Skeletal muscle satellite cell (primary cell): ENCODE measurements around the gene CASZ1.

ENCODE experiments used
- H3K27me3 ChIP-seq: 2 replicates; pipeline ENCODE4 v1.7.0; 2013; ENCODE audit warnings: low read length; ENCODE audit not compliant: control insufficient read depth, insufficient read depth
- H3K36me3 ChIP-seq: 2 replicates; pipeline ENCODE4 v1.7.0; 2013; ENCODE audit warnings: mild to moderate bottlenecking, control low read depth, low read length; ENCODE audit not compliant: insufficient read depth
- H3K4me1 ChIP-seq: 2 replicates; pipeline ENCODE4 v1.7.0; 2013; ENCODE audit warnings: low read length; ENCODE audit not compliant: control insufficient read depth, insufficient read depth
- H3K4me2 ChIP-seq: 2 replicates; pipeline ENCODE4 v1.7.0; 2013; ENCODE audit warnings: mild to moderate bottlenecking, low read length
- H3K4me3 ChIP-seq: 2 replicates; pipeline ENCODE4 v1.7.0; 2013; ENCODE audit warnings: low read length
- H3K9ac ChIP-seq: 2 replicates; pipeline ENCODE4 v1.7.0; 2013; ENCODE audit warnings: mild to moderate bottlenecking, low read depth, low read length, moderate library complexity
- H3K9me3 ChIP-seq: replicated peaks from 2 replicates; pipeline ENCODE4 v1.7.0; 2013; ENCODE audit warnings: mild to moderate bottlenecking, control low read depth, low read length

Gene CASZ1

GRCh38 chr1:10682449-10683309 is 113.8 kb downstream of the CASZ1 start:
- Histone ChIP-seq H3K9ac (no peak overlapping the region), H3K27me3 (peaks cover 6% of the 10 kb centered on the region), H3K36me3 (no peaks in the 10 kb centered on the region), H3K9me3 (no peaks in the 10 kb centered on the region), H3K4me1 (peaks cover 6% of the 10 kb centered on the region), H3K4me3 (no peak overlapping the region), H3K4me2 (no peak overlapping the region)

DNA sequence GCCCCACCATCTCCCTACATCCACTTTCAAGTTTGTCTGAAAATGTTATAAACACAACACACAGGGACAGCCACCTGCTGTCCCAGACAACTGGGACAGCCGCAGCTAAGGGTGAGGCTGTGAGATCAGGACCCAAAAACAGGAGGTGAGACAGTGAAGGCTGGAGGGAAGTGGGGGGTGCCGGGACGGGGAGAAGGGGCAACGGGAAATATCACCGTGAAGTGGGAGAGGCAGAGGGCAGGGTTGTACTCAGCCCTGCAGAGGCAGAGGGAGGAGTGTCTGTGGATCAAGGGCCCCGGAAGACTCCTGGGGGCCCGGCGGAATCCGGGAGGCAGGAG is 114.4 kb downstream of the CASZ1 start:
- H3K4me3 ChIP-seq: no peak overlapping the region
- no peaks in the 10 kb centered on the region for H3K36me3 ChIP-seq
- H3K4me1 ChIP-seq: peaks cover 6% of the 10 kb centered on the region
- H3K9ac ChIP-seq: no peak overlapping the region
- H3K9me3 ChIP-seq: no peaks in the 10 kb centered on the region
- peaks cover 6% of the 10 kb centered on the region for H3K27me3 ChIP-seq
- H3K4me2 ChIP-seq: no peak overlapping the region

DNA sequence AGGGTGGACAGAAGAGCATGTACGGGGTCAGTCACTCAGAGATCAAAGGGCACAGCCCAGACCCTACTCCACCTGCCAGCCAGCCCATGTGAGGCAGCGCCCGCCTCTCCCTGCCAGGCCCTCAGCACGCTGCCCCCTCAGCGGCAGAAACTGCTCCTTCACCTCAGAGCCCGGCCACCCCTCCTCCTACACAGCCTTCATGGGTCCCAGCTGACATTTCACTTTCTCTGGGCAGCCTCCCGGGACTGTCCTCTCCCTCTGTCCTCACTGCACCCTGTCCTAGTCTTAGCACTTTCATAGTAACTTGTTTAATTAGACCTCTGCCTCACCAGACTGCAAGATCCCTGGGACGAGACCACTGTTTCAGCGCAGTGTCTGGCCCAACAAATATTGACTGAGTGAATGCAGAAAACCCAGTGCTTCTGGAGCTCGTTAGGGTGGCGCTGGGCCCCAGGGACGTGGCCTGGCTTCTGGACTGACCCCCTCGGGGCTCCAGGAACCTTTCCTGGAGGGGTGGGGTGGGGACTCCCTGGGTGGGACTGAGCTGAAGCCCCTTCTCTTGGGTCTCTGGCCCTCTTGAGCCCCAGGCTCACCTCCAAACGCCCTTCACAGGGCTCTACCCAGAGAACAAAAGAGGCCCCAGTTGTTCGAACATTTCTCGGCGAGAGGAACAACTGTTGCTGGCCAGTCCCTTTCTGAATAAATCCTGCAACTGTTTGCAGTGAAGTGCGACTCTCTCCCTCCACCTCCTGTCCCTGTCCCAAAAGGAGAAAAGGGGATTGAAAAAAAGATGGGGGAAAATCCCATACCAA is 114.9 kb downstream of the CASZ1 start:
- Histone ChIP-seq H3K9me3 (no peaks in the 10 kb centered on the region), H3K4me1 (peaks cover 6% of the 10 kb centered on the region), H3K4me2 (no peak overlapping the region), H3K36me3 (no peaks in the 10 kb centered on the region), H3K9ac (no peak overlapping the region), H3K27me3 (peaks cover 6% of the 10 kb centered on the region), H3K4me3 (no peak overlapping the region)

DNA sequence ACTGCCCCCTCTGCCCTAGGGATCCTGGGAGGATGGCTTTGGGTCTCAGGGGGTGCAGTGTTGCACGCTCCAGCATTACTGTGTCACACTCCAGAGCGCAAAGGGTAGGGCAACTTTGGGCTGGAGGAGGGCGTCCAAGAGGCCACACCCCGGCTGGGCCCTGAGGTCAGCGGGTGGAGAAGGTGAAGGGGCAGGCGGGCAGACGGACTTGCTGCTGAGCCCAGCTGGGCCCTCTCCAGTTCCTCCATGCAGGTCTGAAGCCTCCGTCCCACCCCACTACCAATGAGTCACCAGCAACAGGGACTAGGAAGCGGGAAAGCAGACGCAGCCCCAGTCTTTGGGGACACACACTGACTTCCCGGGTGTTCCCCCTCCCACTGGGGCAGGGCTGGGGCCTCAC is 116.0 kb downstream of the CASZ1 start:
- H3K4me3 ChIP-seq: no peak overlapping the region
- H3K9me3 ChIP-seq: no peaks in the 10 kb centered on the region
- no peak overlapping the region for H3K9ac ChIP-seq
- H3K4me2 ChIP-seq: no peak overlapping the region
- no peaks in the 10 kb centered on the region for H3K36me3 ChIP-seq
- peaks cover 6% of the 10 kb centered on the region for H3K27me3 ChIP-seq
- peaks cover 3% of the 10 kb centered on the region for H3K4me1 ChIP-seq

DNA sequence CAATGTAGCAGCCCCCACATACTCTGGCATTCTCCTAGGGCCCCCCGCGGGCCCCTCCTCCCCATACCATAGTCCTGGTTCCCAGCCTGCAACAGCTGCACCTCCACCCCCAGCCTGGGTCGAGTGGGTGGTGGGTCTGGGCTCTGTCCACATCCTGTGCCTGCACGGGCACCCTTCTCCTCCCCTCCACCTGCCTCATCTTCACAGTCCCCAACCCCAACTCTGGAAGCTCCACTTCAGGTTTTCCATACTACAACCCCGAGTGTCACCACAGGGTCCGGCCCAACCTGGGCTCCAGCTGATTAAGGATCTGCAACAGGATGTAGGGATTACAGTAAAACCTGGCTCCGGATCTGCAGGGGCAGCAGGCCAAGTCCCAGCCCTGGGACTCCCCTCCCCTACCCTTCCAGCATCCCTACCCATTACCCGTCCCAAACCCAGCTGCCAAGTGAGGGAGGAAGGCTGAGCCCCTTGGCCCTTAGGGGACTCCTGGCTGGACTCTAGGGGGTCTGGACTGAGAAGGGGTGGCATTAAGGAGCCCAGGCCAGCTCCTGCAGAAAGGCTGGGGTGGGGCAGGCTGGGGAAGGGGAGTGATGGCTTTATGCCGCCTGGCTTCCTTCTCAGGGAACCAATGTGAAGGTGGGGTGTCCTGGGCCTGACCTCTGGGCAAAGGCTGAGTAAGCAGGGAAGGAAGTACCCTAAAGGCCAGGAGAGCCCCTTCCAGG is 116.8 kb downstream of the CASZ1 start:
- H3K4me2 ChIP-seq: no peak overlapping the region
- H3K4me1 ChIP-seq: no peaks in the 10 kb centered on the region
- no peaks in the 10 kb centered on the region for H3K36me3 ChIP-seq
- H3K4me3 ChIP-seq: no peak overlapping the region
- peaks cover 5% of the 10 kb centered on the region for H3K27me3 ChIP-seq
- H3K9me3 ChIP-seq: no peaks in the 10 kb centered on the region
- H3K9ac ChIP-seq: no peak overlapping the region

GRCh38 chr1:10678852-10679251 is 117.6 kb downstream of the CASZ1 start:
- Histone ChIP-seq H3K9ac (no peak overlapping the region), H3K4me1 (no peaks in the 10 kb centered on the region), H3K36me3 (no peaks in the 10 kb centered on the region), H3K9me3 (no peaks in the 10 kb centered on the region), H3K4me2 (no peak overlapping the region), H3K27me3 (peaks cover 5% of the 10 kb centered on the region), H3K4me3 (no peak overlapping the region)

GRCh38 chr1:10678402-10678801 is 118.0 kb downstream of the CASZ1 start:
- no peaks in the 10 kb centered on the region for H3K36me3 ChIP-seq
- no peaks in the 10 kb centered on the region for H3K4me1 ChIP-seq
- no peaks in the 10 kb centered on the region for H3K9me3 ChIP-seq
- no peak overlapping the region for H3K4me3 ChIP-seq
- H3K9ac ChIP-seq: no peak overlapping the region
- H3K4me2 ChIP-seq: no peak overlapping the region
- peaks cover 6% of the 10 kb centered on the region for H3K27me3 ChIP-seq

GRCh38 chr1:10677491-10678391 is 118.7 kb downstream of the CASZ1 start:
- Histone ChIP-seq H3K36me3 (no peaks in the 10 kb centered on the region), H3K4me3 (no peak overlapping the region), H3K9me3 (no peaks in the 10 kb centered on the region), H3K9ac (no peak overlapping the region), H3K27me3 (peaks cover 6% of the 10 kb centered on the region), H3K4me2 (no peak overlapping the region), H3K4me1 (no peaks in the 10 kb centered on the region)

DNA sequence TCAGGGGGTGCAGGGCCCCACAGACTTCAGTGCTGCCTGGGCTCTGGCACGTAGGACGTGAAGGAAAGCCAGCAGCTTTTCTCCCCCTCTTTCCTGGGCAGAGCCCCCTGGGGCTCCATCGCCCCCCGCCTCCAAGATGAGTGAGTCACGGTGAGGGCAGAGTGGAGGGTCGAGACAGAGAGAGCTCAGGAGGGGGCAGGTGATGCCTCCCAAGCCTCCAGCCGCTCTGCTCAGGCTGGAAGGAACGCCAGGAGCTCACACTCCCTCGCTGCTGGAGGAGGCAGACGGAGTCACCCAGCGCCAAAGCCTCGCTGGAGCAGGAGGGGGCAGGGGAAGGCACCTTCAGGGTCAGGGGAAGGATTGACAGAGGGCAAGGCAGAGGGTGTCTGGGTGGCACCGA is 119.5 kb downstream of the CASZ1 start:
- H3K4me3 ChIP-seq: no peak overlapping the region
- no peaks in the 10 kb centered on the region for H3K36me3 ChIP-seq
- H3K27me3 ChIP-seq: peaks cover 6% of the 10 kb centered on the region
- no peak overlapping the region for H3K9ac ChIP-seq
- no peak overlapping the region for H3K4me2 ChIP-seq
- no peaks in the 10 kb centered on the region for H3K4me1 ChIP-seq
- H3K9me3 ChIP-seq: no peaks in the 10 kb centered on the region

GRCh38 chr1:10675813-10676212 is 120.6 kb downstream of the CASZ1 start:
- Histone ChIP-seq H3K4me1 (no peaks in the 10 kb centered on the region), H3K27me3 (peaks cover 6% of the 10 kb centered on the region), H3K36me3 (no peaks in the 10 kb centered on the region), H3K4me3 (no peak overlapping the region), H3K4me2 (no peak overlapping the region), H3K9ac (no peak overlapping the region), H3K9me3 (no peaks in the 10 kb centered on the region)
